WI38 (cell line): ENCODE results near the gene ASS1.

Experiments used
- H3K4me3 ChIP-seq: 2 replicates; pipeline ENCODE4 v1.5.1; 2011; ENCODE audit warnings: low read depth, mild to moderate bottlenecking, control low read depth, low read length
- TF ChIP-seq, protein P1 (sequence below): IDR thresholded peaks from 2 replicates; pipeline ENCODE4 v1.5.1; 2012; ENCODE audit warnings: low read depth, mild to moderate bottlenecking, control low read depth, low read length

Gene ASS1

GRCh38 chr9:130499804-130500263 is 55.1 kb downstream of the ASS1 start:
- H3K4me3 ChIP-seq, result no peak overlapping the region
- TF ChIP-seq, protein P1, sequence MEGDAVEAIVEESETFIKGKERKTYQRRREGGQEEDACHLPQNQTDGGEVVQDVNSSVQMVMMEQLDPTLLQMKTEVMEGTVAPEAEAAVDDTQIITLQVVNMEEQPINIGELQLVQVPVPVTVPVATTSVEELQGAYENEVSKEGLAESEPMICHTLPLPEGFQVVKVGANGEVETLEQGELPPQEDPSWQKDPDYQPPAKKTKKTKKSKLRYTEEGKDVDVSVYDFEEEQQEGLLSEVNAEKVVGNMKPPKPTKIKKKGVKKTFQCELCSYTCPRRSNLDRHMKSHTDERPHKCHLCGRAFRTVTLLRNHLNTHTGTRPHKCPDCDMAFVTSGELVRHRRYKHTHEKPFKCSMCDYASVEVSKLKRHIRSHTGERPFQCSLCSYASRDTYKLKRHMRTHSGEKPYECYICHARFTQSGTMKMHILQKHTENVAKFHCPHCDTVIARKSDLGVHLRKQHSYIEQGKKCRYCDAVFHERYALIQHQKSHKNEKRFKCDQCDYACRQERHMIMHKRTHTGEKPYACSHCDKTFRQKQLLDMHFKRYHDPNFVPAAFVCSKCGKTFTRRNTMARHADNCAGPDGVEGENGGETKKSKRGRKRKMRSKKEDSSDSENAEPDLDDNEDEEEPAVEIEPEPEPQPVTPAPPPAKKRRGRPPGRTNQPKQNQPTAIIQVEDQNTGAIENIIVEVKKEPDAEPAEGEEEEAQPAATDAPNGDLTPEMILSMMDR, result no peak

- TF ChIP-seq, protein P1, result no peak
- no peak overlapping the region for H3K4me3 ChIP-seq
Observed at GRCh38 chr9:130500340-130501180, 55.8 kb downstream of the ASS1 start.

- H3K4me3 ChIP-seq, result no peak overlapping the region
- TF ChIP-seq, protein P1, result no peak
Observed at GRCh38 chr9:130501639-130502038, 56.9 kb downstream of the ASS1 start.

- TF ChIP-seq, protein P1, result no peak
- no peak overlapping the region for H3K4me3 ChIP-seq
Observed at GRCh38 chr9:130508218-130508617, 63.5 kb downstream of the ASS1 start.

DNA sequence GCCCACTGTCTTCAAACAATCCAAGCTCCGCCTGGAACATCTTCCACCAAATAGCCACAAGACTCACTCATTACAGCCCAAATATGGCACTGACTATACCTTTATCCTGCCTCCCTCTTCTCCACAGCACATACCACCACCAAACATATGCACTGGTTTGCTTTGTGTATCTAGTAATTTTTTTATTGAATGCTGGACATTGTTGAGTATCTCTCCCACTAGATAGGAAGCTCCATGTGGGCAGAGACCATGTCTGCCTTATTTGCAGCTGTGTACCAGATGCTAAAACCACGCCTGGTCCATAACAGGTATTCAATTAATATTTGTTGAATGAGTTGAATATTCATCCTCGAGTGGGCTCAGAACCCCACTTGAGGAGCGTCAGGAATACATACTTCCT is 67.4 kb downstream of the ASS1 start:
- H3K4me3 ChIP-seq, result no peak overlapping the region
- TF ChIP-seq, protein P1, result no peak

- no peak overlapping the region for H3K4me3 ChIP-seq
- TF ChIP-seq, protein P1, result no peak
Observed at GRCh38 chr9:130513078-130513477, 68.3 kb downstream of the ASS1 start.

- H3K4me3 ChIP-seq, result no peak overlapping the region
- TF ChIP-seq, protein P1, result no peak
Observed at GRCh38 chr9:130518233-130518632, 73.5 kb downstream of the ASS1 start.
